Measurements from ENCODE around the gene HLF.

Gene HLF

GRCh38 chr17:55342800-55343585 is 78.2 kb downstream of the HLF start:
- no peak overlapping the region for H3K4me3 ChIP-seq (replicated peaks in 1 of 2; ENCODE audit: low read depth in 2 of 2, low read length in 2 of 2)
- no peak for DNase-seq (ENCODE audit: low read depth in 2 of 2)
- TF ChIP-seq CTCF (IDR thresholded peaks at IDR 0.05; ENCODE audit: low read depth, low read length), result no peak

GRCh38 chr17:55343900-55344513 is 79.2 kb downstream of the HLF start:
- no peak for DNase-seq (ENCODE audit: low read depth in 2 of 2)
- no peak for TF ChIP-seq CTCF (IDR thresholded peaks at IDR 0.05; ENCODE audit: low read depth, low read length)
- H3K4me3 ChIP-seq (replicated peaks in 1 of 2; ENCODE audit: low read depth in 2 of 2, low read length in 2 of 2), result no peak overlapping the region

GRCh38 chr17:55344514-55344997 is 79.8 kb downstream of the HLF start:
- DNase-seq (ENCODE audit: low read depth in 2 of 2), result no peak
- no peak overlapping the region for H3K4me3 ChIP-seq (replicated peaks in 1 of 2; ENCODE audit: low read depth in 2 of 2, low read length in 2 of 2)
- no peak for TF ChIP-seq CTCF (IDR thresholded peaks at IDR 0.05; ENCODE audit: low read depth, low read length)

GRCh38 chr17:55345132-55345531 is 80.4 kb downstream of the HLF start:
- DNase-seq (ENCODE audit: low read depth in 2 of 2), result no peak
- no peak for TF ChIP-seq CTCF (IDR thresholded peaks at IDR 0.05; ENCODE audit: low read depth, low read length)

GRCh38 chr17:55346658-55347057 is 81.9 kb downstream of the HLF start:
- no peak overlapping the region for H3K4me3 ChIP-seq (replicated peaks in 1 of 2; ENCODE audit: low read depth in 2 of 2, low read length in 2 of 2)
- no peak for DNase-seq (ENCODE audit: low read depth in 2 of 2)
- no peak for TF ChIP-seq CTCF (IDR thresholded peaks at IDR 0.05; ENCODE audit: low read depth, low read length)

More at GRCh38 chr17:55345132-55345531, 80.4 kb downstream of the HLF start:
- no peak overlapping the region for H3K4me3 ChIP-seq (replicated peaks in 1 of 2; ENCODE audit: low read depth in 2 of 2, low read length in 2 of 2)

GRCh38 chr17:55347341-55347740 is 82.6 kb downstream of the HLF start:
- no peak overlapping the region for H3K4me3 ChIP-seq (replicated peaks in 1 of 2; ENCODE audit: low read depth in 2 of 2, low read length in 2 of 2)
- DNase-seq (ENCODE audit: low read depth in 2 of 2), result no peak
- TF ChIP-seq CTCF (IDR thresholded peaks at IDR 0.05; ENCODE audit: low read depth, low read length), result no peak
